ENCODE data around the gene GPR85.

The GPR85 gene

DNA sequence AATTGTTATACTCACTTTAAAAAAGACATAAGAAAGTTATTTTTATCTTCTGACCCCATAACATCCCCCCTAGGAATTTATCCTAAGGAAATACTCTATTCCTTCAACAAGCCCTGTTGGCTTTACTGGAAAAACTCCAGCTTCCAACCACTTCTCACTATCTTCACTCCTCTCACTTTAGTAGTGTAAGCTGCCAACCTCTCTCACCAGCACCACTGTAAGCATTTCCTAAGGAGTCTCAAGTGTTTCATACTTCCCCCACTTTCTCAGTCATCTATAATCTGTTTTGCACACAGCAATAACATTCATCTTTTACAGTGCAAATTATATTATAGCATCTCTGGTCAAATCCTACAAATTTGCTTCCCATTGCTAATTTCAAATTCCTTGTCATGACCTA lies 45.8 kb downstream of the GPR85 start:
- Histone ChIP-seq H4K91ac (ENCODE audit: low read depth, low read length) (no peak overlapping the region), H4K12ac (ENCODE audit: low read depth, low read length) (no peak overlapping the region), H3K4me2 (ENCODE audit: low read length) (no peak overlapping the region), H3K4me1 (ENCODE audit: control insufficient read depth in 1 of 2, insufficient read depth in 2 of 2, low read length in 2 of 2) (no peaks in the 10 kb centered on the region), H3K14ac (ENCODE audit: low read length) (no peak overlapping the region), H3K4me3 (ENCODE audit: low read depth, low read length) (no peak overlapping the region), H3K4ac (ENCODE audit: low read depth, low read length) (no peak overlapping the region), H2BK12ac (ENCODE audit: low read length) (no peak overlapping the region), H3K9me3 (ENCODE audit: insufficient read depth, low read depth, low read length) (no peaks in the 10 kb centered on the region), H3K79me2 (ENCODE audit: control insufficient read depth, insufficient read depth, low read length, poor library complexity) (no peaks in the 10 kb centered on the region), H3K36me3 (ENCODE audit: control insufficient read depth in 1 of 2, insufficient read depth in 2 of 2, low read length in 2 of 2) (no peaks in the 10 kb centered on the region), H2AK5ac (ENCODE audit: low read length) (no peak overlapping the region), H3K27ac (ENCODE audit: low read depth, low read length) (no peak overlapping the region), H3K27me3 (ENCODE audit: insufficient read depth, low read length) (no peaks in the 10 kb centered on the region), H4K8ac (ENCODE audit: low read depth, low read length) (no peak overlapping the region), H3K23ac (ENCODE audit: low read length) (no peak overlapping the region), H3K18ac (ENCODE audit: low read length) (no peak overlapping the region), H2BK5ac (ENCODE audit: low read depth, low read length, poor library complexity) (no peak overlapping the region), H3K9ac (ENCODE audit: low read length) (no peak overlapping the region), H2AFZ (ENCODE audit: insufficient read depth, low read length, poor library complexity) (no peak overlapping the region), H2BK120ac (ENCODE audit: insufficient read depth, low read length, poor library complexity) (no peak overlapping the region), H3K79me1 (ENCODE audit: low read length) (no peaks in the 10 kb centered on the region)
- DNase-seq, result no peak

DNA sequence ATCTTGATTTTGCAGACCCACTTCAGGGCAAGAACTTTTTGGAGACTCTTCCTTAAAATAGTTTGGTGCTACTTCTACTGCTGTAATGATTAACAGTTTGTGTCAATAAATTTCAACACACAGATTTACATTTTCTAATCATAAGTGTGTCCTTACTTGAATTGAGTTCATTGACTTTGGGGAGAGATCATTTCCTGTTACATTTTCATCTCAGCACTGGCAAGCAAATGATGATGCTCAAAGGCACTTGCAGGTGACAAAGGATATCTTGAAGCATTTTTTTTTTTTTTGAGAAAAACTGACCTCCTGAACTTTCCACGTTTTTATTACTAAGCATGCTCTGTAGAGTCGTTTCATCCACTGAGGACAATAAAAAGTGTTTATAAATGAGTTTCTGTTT lies 52.7 kb downstream of the GPR85 start:
- Histone ChIP-seq H3K79me2 (ENCODE audit: control insufficient read depth, insufficient read depth, low read length, poor library complexity) (no peaks in the 10 kb centered on the region), H3K9ac (ENCODE audit: low read length) (no peak overlapping the region), H4K8ac (ENCODE audit: low read depth, low read length) (no peak overlapping the region), H4K91ac (ENCODE audit: low read depth, low read length) (no peak overlapping the region), H3K18ac (ENCODE audit: low read length) (no peak overlapping the region), H3K4me1 (ENCODE audit: control insufficient read depth in 1 of 2, insufficient read depth in 2 of 2, low read length in 2 of 2) (no peaks in the 10 kb centered on the region), H2BK12ac (ENCODE audit: low read length) (no peak overlapping the region), H3K27me3 (ENCODE audit: insufficient read depth, low read length) (no peaks in the 10 kb centered on the region), H2BK5ac (ENCODE audit: low read depth, low read length, poor library complexity) (no peak overlapping the region), H3K14ac (ENCODE audit: low read length) (no peak overlapping the region), H2AFZ (ENCODE audit: insufficient read depth, low read length, poor library complexity) (no peak overlapping the region), H3K9me3 (ENCODE audit: insufficient read depth, low read depth, low read length) (no peaks in the 10 kb centered on the region), H3K4me2 (ENCODE audit: low read length) (no peak overlapping the region), H3K36me3 (ENCODE audit: control insufficient read depth in 1 of 2, insufficient read depth in 2 of 2, low read length in 2 of 2) (no peaks in the 10 kb centered on the region), H2AK5ac (ENCODE audit: low read length) (no peak overlapping the region), H3K4ac (ENCODE audit: low read depth, low read length) (no peak overlapping the region), H3K79me1 (ENCODE audit: low read length) (no peaks in the 10 kb centered on the region), H3K23ac (ENCODE audit: low read length) (no peak overlapping the region), H3K27ac (ENCODE audit: low read depth, low read length) (no peak overlapping the region), H3K4me3 (ENCODE audit: low read depth, low read length) (no peak overlapping the region), H4K12ac (ENCODE audit: low read depth, low read length) (no peak overlapping the region), H2BK120ac (ENCODE audit: insufficient read depth, low read length, poor library complexity) (no peak overlapping the region)
- WGBS (ENCODE audit: extremely low coverage, insufficient coverage, insufficient read length), result no CpG with 5 or more reads among the region's 2 CpGs
- DNase-seq, result no peak

All from trophoblast cell (in vitro differentiated cells and primary cell).